Mucosa of stomach (tissue), 1 donor: ENCODE results near the gene JPH3.
"Not testable (repeated sequence)": the region's sequence is repeated elsewhere in the genome, so short reads cannot be mapped to it uniquely, and the experiment has no call there.

ENCODE experiments used
- H3K27me3 ChIP-seq: one replicate; pipeline ENCODE4 v1.7.0; 2013; ENCODE audit warnings: mild to moderate bottlenecking, low read length; ENCODE audit not compliant: control insufficient read depth, insufficient read depth
- H3K36me3 ChIP-seq: one replicate; pipeline ENCODE4 v1.7.0; 2013; ENCODE audit warnings: low read length; ENCODE audit not compliant: control insufficient read depth, insufficient read depth
- H3K4me1 ChIP-seq: one replicate; pipeline ENCODE4 v1.7.0; 2013; ENCODE audit warnings: mild to moderate bottlenecking, low read length; ENCODE audit not compliant: control insufficient read depth, insufficient read depth
- H3K4me3 ChIP-seq: one replicate; pipeline ENCODE4 v1.7.0; 2013; ENCODE audit warnings: low read length
- H3K9ac ChIP-seq: one replicate; pipeline ENCODE4 v1.7.0; 2013; ENCODE audit warnings: mild to moderate bottlenecking, low read length, moderate library complexity
- H3K9me3 ChIP-seq: one replicate; pipeline ENCODE4 v1.7.0; 2013; ENCODE audit warnings: mild to moderate bottlenecking, low read length, moderate library complexity; ENCODE audit not compliant: control insufficient read depth
- donor health status: Pancreatic carcinoma.

The JPH3 gene

DNA sequence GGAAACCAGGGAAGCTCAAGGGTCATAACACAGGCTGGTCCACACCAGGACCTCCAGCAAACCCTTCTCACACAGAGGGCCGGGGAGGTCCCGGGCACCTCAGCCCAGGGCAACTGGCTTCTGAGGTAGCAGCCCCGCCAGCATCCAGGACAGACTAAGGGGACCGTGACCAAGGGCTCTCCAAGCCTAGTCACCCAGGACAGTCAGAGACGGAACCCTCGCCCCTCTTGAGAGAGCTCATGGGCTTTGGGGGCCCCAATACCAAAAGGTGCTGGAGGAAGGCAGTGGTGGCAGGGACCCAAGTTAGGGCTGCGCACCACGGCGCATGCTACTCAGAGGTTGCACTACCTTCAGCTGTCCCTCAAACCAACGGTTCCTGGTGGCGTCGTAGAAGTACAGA lies 108.6 kb downstream of the JPH3 start:
- H3K36me3 ChIP-seq: no peaks in the 10 kb centered on the region
- H3K4me3 ChIP-seq: no peak overlapping the region
- H3K9me3 ChIP-seq: no peaks in the 10 kb centered on the region
- H3K4me1 ChIP-seq: peaks cover 22% of the 10 kb centered on the region
- H3K9ac ChIP-seq: no peak overlapping the region
- H3K27me3 ChIP-seq: no peaks in the 10 kb centered on the region

DNA sequence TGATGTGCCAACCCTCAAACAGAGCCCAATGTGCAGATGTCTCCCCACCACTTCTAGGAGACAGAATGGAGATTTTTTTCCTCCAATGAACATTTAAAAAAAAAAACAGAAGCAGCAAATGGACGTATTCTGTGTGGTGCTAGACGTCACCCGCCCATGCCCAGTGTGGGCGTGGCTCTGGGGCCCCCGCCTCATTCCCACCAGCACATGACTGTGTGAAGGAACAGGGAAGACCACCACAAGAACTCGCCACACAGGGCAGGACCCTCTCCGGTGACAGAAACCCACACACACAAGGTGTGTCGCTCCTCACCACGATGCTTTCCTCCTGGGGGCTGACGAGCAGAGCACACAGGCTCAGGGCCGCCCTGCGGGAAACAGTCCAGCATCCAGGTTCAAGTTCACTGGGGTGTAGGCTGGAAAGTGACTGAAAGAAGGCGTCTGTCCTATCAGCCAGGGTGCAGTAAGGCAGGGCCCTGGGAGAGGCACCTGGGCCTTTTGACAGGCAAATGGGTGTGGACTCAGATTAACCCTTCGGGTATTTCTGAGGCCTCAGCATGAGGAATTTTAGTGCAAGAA lies 110.0 kb downstream of the JPH3 start:
- Histone ChIP-seq H3K9me3 (no peaks in the 10 kb centered on the region), H3K27me3 (no peaks in the 10 kb centered on the region), H3K4me1 (peaks cover 13% of the 10 kb centered on the region), H3K36me3 (no peaks in the 10 kb centered on the region), H3K4me3 (no peak overlapping the region), H3K9ac (no peak overlapping the region)

DNA sequence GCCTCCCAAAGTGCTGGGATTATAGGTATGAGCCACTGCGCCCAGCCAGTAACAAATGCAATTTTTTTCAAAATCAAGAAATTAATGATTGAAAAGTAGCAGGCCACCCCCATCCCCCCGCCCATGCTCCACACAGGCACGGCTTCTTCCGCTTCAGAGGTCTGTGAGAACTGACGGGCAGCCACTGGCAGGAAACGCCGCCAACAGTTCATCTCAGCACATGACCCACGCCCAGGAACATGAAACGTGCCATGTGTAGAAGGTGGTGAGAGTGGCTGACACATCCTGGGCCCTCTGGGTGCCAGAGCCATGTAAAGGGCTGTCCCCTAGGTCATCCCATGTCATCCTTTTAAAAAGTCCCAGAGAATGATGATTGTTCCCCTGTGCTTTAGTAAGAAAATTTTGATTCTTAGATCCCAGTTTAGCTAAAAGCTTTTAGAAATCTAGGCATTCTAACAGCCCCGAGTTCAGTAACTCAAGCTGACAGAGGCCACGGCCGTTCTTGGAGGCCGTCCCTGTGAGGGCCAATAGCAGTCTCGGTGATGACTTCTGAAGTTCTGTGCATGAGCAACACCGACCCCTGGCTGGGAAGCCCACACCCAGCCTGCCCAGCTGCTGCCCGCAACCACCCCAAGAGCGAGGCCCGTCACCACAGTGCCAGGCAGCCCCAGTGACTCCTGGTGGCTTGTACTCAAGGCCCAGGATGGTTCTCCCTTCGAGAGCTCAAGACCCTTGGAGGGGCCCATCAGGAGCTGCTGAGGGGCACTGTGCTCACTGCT lies 111.3 kb downstream of the JPH3 start:
- Histone ChIP-seq H3K9ac (no peak overlapping the region), H3K4me3 (no peak overlapping the region), H3K36me3 (no peaks in the 10 kb centered on the region), H3K9me3 (no peaks in the 10 kb centered on the region), H3K4me1 (peaks cover 13% of the 10 kb centered on the region), H3K27me3 (no peaks in the 10 kb centered on the region)

DNA sequence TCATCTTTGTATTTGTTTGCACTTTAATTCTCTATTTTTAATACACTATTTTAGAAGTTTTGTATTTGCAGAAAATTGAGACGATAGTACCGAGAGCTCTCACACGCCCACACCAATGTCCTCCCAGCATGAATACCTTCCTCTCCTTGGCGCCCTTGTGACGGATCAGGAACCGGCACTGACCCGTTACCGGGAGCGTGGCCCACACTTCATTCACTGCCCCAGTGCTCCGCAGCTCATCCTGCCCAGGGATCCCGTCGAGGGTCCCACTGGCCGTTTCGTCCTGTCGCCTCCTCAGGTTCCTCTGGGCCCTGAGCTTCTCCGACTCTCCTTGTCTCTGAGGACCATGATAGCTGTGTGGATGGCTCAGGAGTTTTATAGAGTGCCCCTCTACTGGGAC lies 112.9 kb downstream of the JPH3 start:
- Histone ChIP-seq H3K27me3 (no peaks in the 10 kb centered on the region), H3K4me3 (no peak overlapping the region), H3K4me1 (peaks cover 13% of the 10 kb centered on the region), H3K36me3 (no peaks in the 10 kb centered on the region), H3K9me3 (no peaks in the 10 kb centered on the region), H3K9ac (no peak overlapping the region)

DNA sequence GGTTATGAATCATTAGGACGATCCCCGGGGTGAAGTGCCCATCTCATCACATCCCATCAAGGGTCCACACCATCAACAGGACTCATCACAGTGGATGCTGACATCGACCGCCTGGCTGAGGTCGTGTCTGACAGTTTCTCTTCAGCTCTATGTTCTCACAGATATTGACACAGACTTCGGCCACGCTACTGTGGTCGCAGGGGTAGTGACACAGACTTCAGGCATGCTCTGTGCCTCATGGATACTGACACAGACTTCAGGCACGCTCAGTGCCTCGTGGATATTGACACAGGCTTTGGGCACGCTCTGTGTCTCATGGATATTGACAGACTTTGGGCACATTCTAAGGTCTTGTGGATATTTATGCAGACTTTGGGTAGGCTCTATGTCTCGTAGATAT lies 113.3 kb downstream of the JPH3 start:
- H3K36me3 ChIP-seq: no peaks in the 10 kb centered on the region
- peaks cover 13% of the 10 kb centered on the region for H3K4me1 ChIP-seq
- H3K9me3 ChIP-seq: no peaks in the 10 kb centered on the region
- no peak overlapping the region for H3K9ac ChIP-seq
- no peak overlapping the region for H3K4me3 ChIP-seq
- H3K27me3 ChIP-seq: no peaks in the 10 kb centered on the region

DNA sequence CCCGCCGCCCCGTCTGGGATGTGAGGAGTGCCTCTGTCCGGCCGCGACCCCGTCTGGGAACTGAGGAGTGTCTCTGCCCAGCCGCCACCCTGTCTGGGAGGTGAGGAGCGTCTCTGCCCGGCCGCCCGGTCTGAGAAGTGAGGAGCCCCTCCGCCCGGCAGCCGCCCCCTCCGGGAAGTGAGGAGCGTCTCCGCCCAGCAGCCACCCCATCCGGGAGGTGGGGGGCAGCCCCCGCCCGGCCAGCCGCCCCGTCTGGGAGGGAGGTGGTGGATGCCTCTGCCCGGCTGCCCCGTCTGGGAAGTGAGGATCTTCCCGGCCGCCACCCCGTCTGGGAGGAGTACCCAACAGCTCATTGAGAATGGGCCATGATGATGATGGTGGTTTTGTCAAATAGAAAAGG lies 116.5 kb downstream of the JPH3 start:
- H3K9me3 ChIP-seq, H3K27me3 ChIP-seq, H3K36me3 ChIP-seq, H3K4me1 ChIP-seq, H3K4me3 ChIP-seq, H3K9ac ChIP-seq: not testable (repeated sequence)

DNA sequence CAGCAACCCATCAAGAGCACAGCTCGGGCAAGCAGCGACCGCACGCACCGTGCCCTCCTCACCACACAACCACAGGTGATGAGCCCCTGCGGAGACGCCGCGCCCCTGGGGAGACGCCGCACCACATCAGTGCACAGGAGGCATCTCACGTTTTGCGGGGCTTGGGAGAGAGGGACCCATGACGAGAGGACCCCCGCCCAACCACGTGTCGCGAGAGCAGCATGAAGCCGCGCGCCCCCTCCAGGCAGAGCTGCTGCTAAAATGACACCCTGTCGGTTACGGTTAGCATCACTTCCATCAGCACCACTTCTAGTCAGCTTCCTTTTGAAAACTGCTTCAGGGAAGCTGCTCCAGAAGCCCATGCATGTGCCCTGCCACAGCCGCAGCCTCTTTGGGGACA lies 118.1 kb downstream of the JPH3 start:
- no peaks in the 10 kb centered on the region for H3K27me3 ChIP-seq
- H3K4me3 ChIP-seq: no peak overlapping the region
- no peaks in the 10 kb centered on the region for H3K36me3 ChIP-seq
- H3K9ac ChIP-seq: no peak overlapping the region
- no peaks in the 10 kb centered on the region for H3K4me1 ChIP-seq
- H3K9me3 ChIP-seq: no peaks in the 10 kb centered on the region

DNA sequence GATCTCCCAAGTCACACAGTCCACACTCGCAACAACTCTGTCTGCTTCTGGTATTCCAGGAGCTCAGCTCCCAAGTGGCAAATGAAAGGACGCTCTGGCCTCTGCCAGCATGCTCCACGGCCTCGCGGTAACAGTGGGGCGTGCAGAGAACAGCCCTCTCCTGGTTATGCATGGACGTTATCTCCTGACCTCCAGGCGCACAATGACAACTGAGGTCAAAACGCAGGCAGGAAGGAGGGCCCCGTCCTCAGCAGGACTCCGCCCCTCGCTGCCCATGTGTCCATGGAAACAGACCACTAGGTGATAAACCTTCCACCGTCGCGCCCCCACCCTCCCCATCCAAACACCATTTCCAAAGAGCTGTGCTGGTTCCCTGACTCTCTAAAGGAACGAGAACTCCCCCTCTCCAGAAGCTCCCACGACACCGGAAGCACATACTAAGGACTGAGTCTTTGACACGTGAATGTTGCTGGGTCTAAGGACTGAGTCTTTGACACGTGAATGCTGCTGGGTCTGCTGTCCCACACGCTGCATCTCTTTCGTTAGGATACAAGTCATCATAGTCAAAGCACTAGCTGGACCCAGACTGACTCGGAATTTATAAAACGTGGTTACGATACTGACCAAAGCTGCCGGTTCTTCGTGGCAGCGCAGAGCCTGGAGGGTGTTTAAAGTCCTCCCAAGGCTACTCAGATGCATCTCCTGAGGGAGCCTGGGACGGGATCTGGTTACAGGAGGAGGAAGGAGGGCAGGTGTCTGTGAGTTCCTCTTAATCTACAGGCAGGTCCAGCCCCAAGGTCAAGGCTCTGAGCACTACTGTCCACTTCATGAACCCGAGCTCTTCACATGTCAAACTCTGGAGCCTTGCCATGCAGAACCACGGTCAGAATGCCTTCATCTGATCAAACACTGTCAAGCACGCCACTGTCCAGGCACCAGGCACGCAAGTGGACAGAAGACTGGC lies 119.6 kb downstream of the JPH3 start:
- H3K27me3 ChIP-seq: no peaks in the 10 kb centered on the region
- H3K4me3 ChIP-seq: no peak overlapping the region
- H3K4me1 ChIP-seq: no peaks in the 10 kb centered on the region
- H3K9ac ChIP-seq: no peak overlapping the region
- no peaks in the 10 kb centered on the region for H3K36me3 ChIP-seq
- no peaks in the 10 kb centered on the region for H3K9me3 ChIP-seq

DNA sequence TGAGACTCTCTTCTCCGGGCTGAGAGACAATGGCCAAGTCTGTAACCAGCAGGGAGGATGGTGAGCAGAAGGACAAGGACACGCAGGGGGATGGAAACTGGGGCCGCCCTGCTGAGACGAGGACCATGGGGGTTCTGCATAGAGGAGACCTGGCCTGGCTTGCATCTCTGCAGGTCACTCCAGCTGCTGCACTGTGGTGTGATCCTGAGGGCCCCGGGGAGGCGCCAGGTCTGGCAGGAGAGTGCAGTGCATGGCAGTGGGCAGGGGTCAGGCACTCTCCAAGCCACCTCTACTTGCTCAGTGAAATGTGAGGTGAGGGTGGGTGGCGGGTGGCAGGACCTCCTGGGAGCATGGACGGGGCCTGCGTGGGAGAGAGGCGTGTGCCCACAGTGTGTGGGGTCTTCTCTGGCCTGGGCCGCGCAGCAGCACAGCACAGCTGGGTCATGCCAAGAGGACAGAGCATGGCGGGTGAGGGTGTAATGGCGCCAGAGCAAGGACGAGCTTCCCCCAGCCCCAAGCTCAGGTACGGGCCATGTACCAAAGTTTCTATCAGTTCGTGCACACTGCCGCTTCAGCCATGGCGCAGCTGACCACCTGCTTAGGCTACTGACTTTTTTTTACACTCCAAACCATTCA lies 120.4 kb downstream of the JPH3 start:
- Histone ChIP-seq H3K4me3 (no peak overlapping the region), H3K36me3 (no peaks in the 10 kb centered on the region), H3K27me3 (no peaks in the 10 kb centered on the region)

DNA sequence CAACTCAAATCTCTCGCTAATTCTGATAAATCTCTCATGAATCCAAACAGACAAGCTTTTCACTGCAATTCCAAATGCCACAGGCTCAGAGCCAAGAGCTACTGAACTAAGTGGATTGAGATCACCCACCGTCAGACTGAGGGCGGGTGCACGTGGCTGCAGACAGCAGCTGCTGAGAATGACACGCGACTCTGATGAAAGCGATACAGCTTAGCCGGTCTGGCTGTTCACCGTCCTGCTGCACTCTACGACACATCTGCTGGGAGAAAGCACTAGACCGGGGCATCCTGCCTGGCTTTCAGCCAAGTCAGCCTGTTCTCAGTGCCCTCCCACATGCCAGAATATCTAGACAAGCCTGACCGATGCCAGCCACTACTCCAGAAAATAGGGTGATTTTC lies 120.9 kb downstream of the JPH3 start:
- Histone ChIP-seq H3K36me3 (no peaks in the 10 kb centered on the region), H3K9me3 (no peaks in the 10 kb centered on the region), H3K4me1 (no peaks in the 10 kb centered on the region), H3K4me3 (no peak overlapping the region), H3K9ac (no peak overlapping the region), H3K27me3 (no peaks in the 10 kb centered on the region)

More for the DNA sequence above, 120.4 kb downstream of the JPH3 start:
- Histone ChIP-seq H3K4me1 (no peaks in the 10 kb centered on the region), H3K9me3 (no peaks in the 10 kb centered on the region), H3K9ac (no peak overlapping the region)

DNA sequence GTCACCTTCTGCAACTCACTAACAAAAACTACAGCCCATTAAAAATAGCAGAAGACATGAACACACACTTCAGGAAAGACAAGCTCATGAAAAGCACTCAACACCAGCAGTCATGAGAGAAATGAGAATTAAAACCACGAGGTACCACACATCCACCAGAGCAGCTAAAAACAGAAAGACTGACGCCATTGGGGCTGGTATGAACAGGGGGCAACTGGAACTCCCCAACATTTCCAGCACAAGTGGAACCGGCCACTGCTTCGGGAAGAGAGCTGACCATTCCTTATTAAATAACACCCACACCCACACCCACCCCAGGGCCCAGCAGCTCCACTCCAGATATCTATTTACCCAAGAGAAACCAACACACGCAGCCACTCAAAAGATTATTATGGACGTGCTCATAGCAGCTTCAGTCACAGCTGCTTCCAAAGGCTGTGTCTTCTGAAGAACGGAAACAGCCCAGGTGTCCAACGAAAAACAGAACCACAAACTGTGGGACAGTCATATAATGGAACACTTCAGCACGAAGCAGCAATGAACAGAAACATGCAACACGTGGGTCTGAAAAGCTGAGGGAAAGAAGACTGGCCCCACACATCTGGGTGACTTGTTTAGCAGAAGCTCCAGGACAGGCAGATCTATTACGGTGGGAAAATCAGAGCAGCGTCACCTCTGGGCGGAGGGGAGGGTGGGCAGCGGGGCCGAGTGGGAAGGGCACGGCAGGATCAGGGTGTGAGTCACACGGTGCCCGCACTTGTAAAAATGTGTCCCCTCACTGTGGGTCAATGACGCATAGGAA lies 122.4 kb downstream of the JPH3 start:
- Histone ChIP-seq H3K36me3 (no peaks in the 10 kb centered on the region), H3K4me1 (no peaks in the 10 kb centered on the region), H3K9ac (no peak overlapping the region), H3K27me3 (no peaks in the 10 kb centered on the region), H3K9me3 (no peaks in the 10 kb centered on the region), H3K4me3 (no peak overlapping the region)
